B cell (primary cell): Measurements from ENCODE around the gene ASXL2. TPM values are rescaled to one million over a fixed set of nuclear protein-coding genes. Genes with fewer than 3 reads are reported as not detected.

Experiments used
- ATAC-seq: fragments of 200-7000 bp; cut with Tn5 transposase; one replicate; pipeline ENCODE4 v1.10.0; 2021; ENCODE audit warnings: low read depth, mild to moderate bottlenecking, moderate number of reproducible peaks, moderate library complexity
- CTCF ChIA-PET: fragments of 350-600 bp; sonication (Branson Sonifier 250); formaldehyde crosslinking; loops from one replicate; lab custom pipeline; 2021; ENCODE audit warnings: antibody characterized with exemption, inconsistent platforms; lab: Charles Lee
- POLR2A ChIA-PET: fragments of 350-600 bp; sonication (Branson Sonifier 250); formaldehyde crosslinking; loops from one replicate; lab custom pipeline; 2021; ENCODE audit warnings: antibody characterized with exemption; lab: Charles Lee
- DNase-seq: peaks from one replicate; pipeline ENCODE4 v3.0.0; 2013
- H2AFZ ChIP-seq: 2 replicates; pipeline ENCODE4 v1.6.1; 2012; ENCODE audit warnings: mild to moderate bottlenecking, low read depth, low read length; ENCODE audit not compliant: insufficient read depth, poor library complexity, severe bottlenecking
- H3K27ac ChIP-seq, 2 donors: 1 replicate in 1 of 2; 2 replicates in 1 of 2; pipeline ENCODE4 v1.5.1; 2012 to 2013; ENCODE audit warnings: low read length in 2 of 2, mild to moderate bottlenecking in 2 of 2, moderate library complexity in 1 of 2
- H3K27me3 ChIP-seq, 4 experiments: fragments of 200-600 bp in 1 of 4; sonication (generic) in 1 of 4; replicated peaks in 1 of 4; 1 replicate in 2 of 4; 2 replicates in 2 of 4; pipeline versions ENCODE4 v1.6.1 to v1.7.0; 2013 to 2016; ENCODE audit warnings: low read length in 3 of 4, mild to moderate bottlenecking in 2 of 4, mixed read lengths in 1 of 4, moderate library complexity in 1 of 4; ENCODE audit not compliant: insufficient read depth in 4 of 4, control insufficient read depth in 3 of 4; ENCODE audit errors: control extremely low read depth in 1 of 4
- H3K36me3 ChIP-seq, 2 experiments: replicated peaks in 1 of 2; 1 replicate in 1 of 2; 2 replicates in 1 of 2; pipeline versions ENCODE4 v1.6.1 to v1.7.1; 2013; ENCODE audit warnings: low read length in 1 of 2; ENCODE audit not compliant: insufficient read depth in 2 of 2, control insufficient read depth in 1 of 2; ENCODE audit errors: control extremely low read depth in 1 of 2, extremely low read depth in 1 of 2
- H3K4me1 ChIP-seq, 2 donors: fragments of 200-600 bp in 1 of 2; sonication (generic) in 1 of 2; 1 replicate in 1 of 2; 2 replicates in 1 of 2; pipeline versions ENCODE4 v1.5.1 to v1.6.1; 2013 to 2017; ENCODE audit warnings: low read length in 2 of 2; ENCODE audit not compliant: control insufficient read depth in 2 of 2, insufficient read depth in 2 of 2
- H3K4me2 ChIP-seq: replicated peaks from 2 replicates; pipeline ENCODE3; 2012; ENCODE audit warnings: mild to moderate bottlenecking, low read depth, low read length; ENCODE audit not compliant: poor library complexity, severe bottlenecking
- H3K4me3 ChIP-seq, 5 experiments: fragments of 200-600 bp in 1 of 5; sonication (generic) in 1 of 5; 1 replicate in 3 of 5; 2 replicates in 2 of 5; pipeline versions ENCODE4 v1.5.1 to v1.7.0; 2011 to 2016; ENCODE audit warnings: low read length in 4 of 5, mild to moderate bottlenecking in 4 of 5, low read depth in 2 of 5, control low read depth in 1 of 5, moderate library complexity in 1 of 5; ENCODE audit not compliant: insufficient read depth in 1 of 5; ENCODE audit errors: control extremely low read depth in 1 of 5, extremely low read depth in 1 of 5
- H3K79me2 ChIP-seq: fragments of 200-600 bp; sonication (generic); one replicate; pipeline ENCODE4 v1.6.0; 2016; ENCODE audit warnings: low read length; ENCODE audit not compliant: control insufficient read depth, insufficient read depth
- H3K9ac ChIP-seq: fragments of 200-600 bp; sonication (generic); 2 replicates; pipeline ENCODE4 v1.6.1; 2017; ENCODE audit warnings: mild to moderate bottlenecking, low read length, moderate library complexity
- H3K9me3 ChIP-seq, 3 donors: one replicate each; pipeline versions ENCODE4 v1.6.1 to v1.7.1; 2013; ENCODE audit warnings: low read length in 2 of 3; ENCODE audit not compliant: control insufficient read depth in 2 of 3, insufficient read depth in 1 of 3; ENCODE audit errors: control extremely low read depth in 1 of 3
- H4K20me1 ChIP-seq: 2 replicates; pipeline ENCODE4 v1.6.0; 2012; ENCODE audit warnings: mild to moderate bottlenecking, low read length; ENCODE audit not compliant: insufficient read depth, control insufficient read depth, poor library complexity, severe bottlenecking
- H3K27ac Mint-ChIP-seq: one replicate; pipeline ENCODE4 v1.8.0; 2021; ENCODE audit warnings: mixed read lengths
- H3K27me3 Mint-ChIP-seq: one replicate; pipeline ENCODE4 v1.8.0; 2021; ENCODE audit warnings: mixed read lengths
- H3K4me1 Mint-ChIP-seq: one replicate; pipeline ENCODE4 v1.8.0; 2021; ENCODE audit warnings: mixed read lengths
- H3K4me3 Mint-ChIP-seq: one replicate; pipeline ENCODE4 v1.8.0; 2021; ENCODE audit warnings: mixed read lengths
- H3K9me3 Mint-ChIP-seq: one replicate; pipeline ENCODE4 v1.8.0; 2022; ENCODE audit warnings: mixed read lengths; ENCODE audit not compliant: insufficient read depth
- CTCF ChIP-seq: fragments of 200-600 bp; IDR thresholded peaks from one replicate; pipeline ENCODE4 v1.8.0; 2022; ENCODE audit warnings: antibody characterized with exemption, mild to moderate bottlenecking
- EZH2 ChIP-seq: IDR thresholded peaks from 2 replicates; pipeline ENCODE4 v1.6.1; 2012; ENCODE audit warnings: borderline replicate concordance, low read depth, mild to moderate bottlenecking, moderate library complexity, low read length; ENCODE audit not compliant: insufficient read depth, poor library complexity, severe bottlenecking
- WGBS: methylation state at CpG from one replicate; pipeline ENCODE4 v1.1.5; 2013; ENCODE audit warnings: missing lambda C conversion rate; ENCODE audit not compliant: insufficient coverage; 5-methylcytosine and 5-hydroxymethylcytosine counted together
- intact Hi-C: fragments of 100-400 bp; cut with micrococcal nuclease; formaldehyde crosslinking; loops from one replicate; pipeline ENCODE4 v1.10.0; 2022
- polyA plus RNA-seq: library from polyadenylated mRNA; depleted of rRNA; stranded (reverse); fragments of >200 nt; gene quantifications from 2 replicates; pipeline ENCODE4 v1.2.3, GENCODE V29; 2012
- total RNA-seq, 2 donors: library from RNA; stranded (reverse); fragments of 120-200 nt in 1 of 2; gene quantifications; 1 replicate in 1 of 2; 2 replicates in 1 of 2; pipeline versions ENCODE4 v1.2.3 to v1.2.4, GENCODE V29; 2013 to 2022

ASXL2 gene
- total and polyA plus RNA-seq, 2 donors (not counting 1 experiment from before 2014, with no cell fraction given) = 7.6 to 55.0 TPM

- no peak overlapping the region for H3K4me2 ChIP-seq
- H3K4me1 Mint-ChIP-seq = peaks cover 2% of the 10 kb centered on the region
- no peaks in the 10 kb centered on the region for H3K79me2 ChIP-seq
- intact Hi-C loops = no loop called here
- no peaks in the 10 kb centered on the region for H3K27me3 Mint-ChIP-seq
- DNase-seq = no peak
- no peaks in the 10 kb centered on the region for H3K4me1 ChIP-seq
- H3K27ac ChIP-seq = no peak overlapping the region
- H3K9me3 Mint-ChIP-seq = no peaks in the 10 kb centered on the region
- H3K27me3 ChIP-seq = no peaks in the 10 kb centered on the region
- no peak overlapping the region for H3K4me3 ChIP-seq
- POLR2A ChIA-PET = no interaction called here
- CTCF ChIA-PET = no interaction called here
- H3K36me3 ChIP-seq = peaks cover 14 to 29% of the 10 kb centered on the region in 2 experiments
- no peak for TF ChIP-seq CTCF
- no peak overlapping the region for H3K9ac ChIP-seq
- 100% methylated on average over 2 of the region's 4 CpGs for WGBS
- no peaks in the 10 kb centered on the region for H4K20me1 ChIP-seq
- no peak overlapping the region for H3K4me3 Mint-ChIP-seq
- no peak overlapping the region for H3K27ac Mint-ChIP-seq
- no peak overlapping the region for H2AFZ ChIP-seq
- ATAC-seq = no peak
- no peaks in the 10 kb centered on the region for H3K9me3 ChIP-seq
Measured at GRCh38 chr2:25772078-25772477, 106.2 kb downstream of the ASXL2 start.

- no peaks in the 10 kb centered on the region for H3K9me3 Mint-ChIP-seq
- no peaks in the 10 kb centered on the region for H3K4me1 ChIP-seq
- ChIA-PET POLR2A (no interaction called here), CTCF (interaction anchor here (0.6 kb wide), 1 partner anchor 300 kb away, joined by 3 read pairs; no protein-coding TSS in a partner anchor)
- H3K79me2 ChIP-seq = no peaks in the 10 kb centered on the region
- H2AFZ ChIP-seq = no peak overlapping the region
- no peak overlapping the region for H3K27ac Mint-ChIP-seq
- 100% methylated on average over 1 of the region's 1 CpG for WGBS
- peaks cover 14 to 37% of the 10 kb centered on the region in 2 experiments for H3K36me3 ChIP-seq
- no peaks in the 10 kb centered on the region for H3K27me3 Mint-ChIP-seq
- no peak overlapping the region for H3K4me3 Mint-ChIP-seq
- no peak for TF ChIP-seq CTCF
- TF ChIP-seq EZH2 = no peak
- H3K4me1 Mint-ChIP-seq = no peaks in the 10 kb centered on the region
- ATAC-seq (no peak), DNase-seq (no peak)
- intact Hi-C loops = no loop called here
- no peak overlapping the region for H3K27ac ChIP-seq
- no peak overlapping the region for H3K9ac ChIP-seq
- H3K9me3 ChIP-seq = no peaks in the 10 kb centered on the region
- no peak overlapping the region for H3K4me2 ChIP-seq
- H3K4me3 ChIP-seq = no peak overlapping the region
- H3K27me3 ChIP-seq = no peaks in the 10 kb centered on the region
- no peaks in the 10 kb centered on the region for H4K20me1 ChIP-seq
Measured at GRCh38 chr2:25763575-25763974, 114.7 kb downstream of the ASXL2 start.
